Hippocampal formation (tissue), 2 donors: ENCODE results near the gene CNTF.
"Not testable (repeated sequence)": the region's sequence is repeated elsewhere in the genome, so short reads cannot be mapped to it uniquely, and the experiment has no call there.

Experiments
- DNase-seq, 2 donors: peaks; one replicate each; lab custom pipeline; 2025; lab: John Stamatoyannopoulos, UW

CNTF gene, protein sequence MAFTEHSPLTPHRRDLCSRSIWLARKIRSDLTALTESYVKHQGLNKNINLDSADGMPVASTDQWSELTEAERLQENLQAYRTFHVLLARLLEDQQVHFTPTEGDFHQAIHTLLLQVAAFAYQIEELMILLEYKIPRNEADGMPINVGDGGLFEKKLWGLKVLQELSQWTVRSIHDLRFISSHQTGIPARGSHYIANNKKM

DNA sequence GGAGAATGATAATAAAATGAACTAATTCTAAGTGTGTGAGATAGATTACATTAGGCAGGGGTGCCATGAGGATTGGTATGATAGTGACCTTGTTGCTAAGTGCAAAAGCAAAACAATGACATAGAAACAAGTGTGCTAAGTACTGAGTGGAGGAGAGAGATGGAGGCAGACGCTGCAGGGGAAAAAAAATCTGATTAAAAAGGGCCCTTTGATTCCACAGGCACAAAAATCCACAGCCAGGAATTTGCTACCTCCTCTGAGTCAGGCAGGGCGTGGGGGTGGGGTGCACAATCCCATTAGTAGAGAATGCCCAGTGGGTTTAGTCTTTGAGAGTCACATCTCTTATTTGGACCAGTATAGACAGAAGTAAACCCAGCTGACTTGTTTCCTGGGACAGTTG is at the start of gene CNTF:
TSS of gene CNTF (plus strand) at position 322 of the 400 bp plus-strand sequence. CDS start 88 bp downstream, outside the sequence.
- DNase-seq = no peak

DNA sequence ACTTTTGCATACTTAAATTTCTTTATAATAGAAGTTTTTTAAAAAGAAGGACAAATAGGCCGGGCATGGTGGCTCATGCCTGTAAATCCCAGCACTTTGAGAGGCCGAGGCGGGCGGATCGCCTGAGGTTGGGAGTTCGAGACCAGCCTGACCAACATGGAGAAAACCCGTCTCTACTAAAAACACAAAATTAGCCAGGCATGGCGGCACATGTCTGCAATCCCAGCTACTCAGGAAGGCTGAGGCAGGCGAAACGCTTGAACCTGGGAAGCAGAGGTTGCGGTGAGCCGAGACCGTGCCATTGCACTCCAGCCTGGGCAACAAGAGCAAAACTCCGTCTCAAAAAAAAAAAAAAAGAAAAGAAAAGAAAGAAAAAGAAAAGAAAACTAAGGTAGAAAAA is 49.6 kb upstream of the CNTF start:
- DNase-seq = not testable (repeated sequence)

DNA sequence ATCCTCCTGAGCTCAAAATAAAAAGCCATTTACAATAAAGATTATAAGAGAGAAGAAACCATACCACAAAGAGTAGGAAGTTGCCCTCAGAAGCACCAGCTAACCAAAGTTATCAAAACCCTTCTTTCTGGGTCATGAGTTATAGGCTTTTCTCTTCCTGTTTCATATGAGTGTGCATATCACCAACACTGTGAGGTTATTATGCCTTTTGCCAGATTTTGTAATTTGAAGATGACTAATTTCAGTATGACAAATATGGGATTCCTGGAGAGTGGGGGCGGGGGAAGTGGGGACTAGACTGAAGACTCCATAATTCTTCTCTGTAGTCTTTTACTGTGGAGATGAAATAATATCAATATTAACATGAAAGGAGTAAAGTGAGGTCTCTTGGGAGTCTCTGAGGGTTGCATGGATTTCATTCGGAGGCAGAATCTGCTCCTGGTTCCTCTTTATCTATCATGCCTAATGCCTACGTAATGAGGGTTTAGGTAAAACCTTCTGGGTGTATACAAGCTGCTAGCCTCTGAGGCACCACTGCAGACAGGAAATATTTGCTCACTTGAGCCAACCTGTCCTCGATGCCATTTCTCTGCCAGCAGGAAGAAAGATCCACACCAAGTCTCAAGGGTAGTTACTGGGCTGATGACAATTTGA is 48.9 kb upstream of the CNTF start:
- no peak for DNase-seq

DNA sequence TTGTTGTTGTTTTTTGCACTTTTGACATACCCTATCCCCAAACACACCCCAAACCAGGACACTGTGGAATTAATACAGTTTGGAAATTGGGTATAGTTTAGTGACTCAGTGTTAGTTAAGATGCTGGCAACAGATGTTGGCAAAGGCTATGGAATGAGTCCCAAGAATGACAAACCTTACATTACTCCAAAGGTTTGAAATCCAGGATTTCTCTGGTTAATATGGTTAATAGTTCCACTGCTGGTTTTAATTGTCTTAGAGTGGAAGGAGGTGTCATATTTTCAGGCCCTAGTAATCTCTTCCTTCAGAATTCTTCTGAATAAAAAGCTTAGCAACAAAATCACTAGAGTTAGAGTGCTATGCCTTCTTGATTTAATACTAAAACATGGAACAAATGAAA is 47.6 kb upstream of the CNTF start:
- no peak for DNase-seq

DNA sequence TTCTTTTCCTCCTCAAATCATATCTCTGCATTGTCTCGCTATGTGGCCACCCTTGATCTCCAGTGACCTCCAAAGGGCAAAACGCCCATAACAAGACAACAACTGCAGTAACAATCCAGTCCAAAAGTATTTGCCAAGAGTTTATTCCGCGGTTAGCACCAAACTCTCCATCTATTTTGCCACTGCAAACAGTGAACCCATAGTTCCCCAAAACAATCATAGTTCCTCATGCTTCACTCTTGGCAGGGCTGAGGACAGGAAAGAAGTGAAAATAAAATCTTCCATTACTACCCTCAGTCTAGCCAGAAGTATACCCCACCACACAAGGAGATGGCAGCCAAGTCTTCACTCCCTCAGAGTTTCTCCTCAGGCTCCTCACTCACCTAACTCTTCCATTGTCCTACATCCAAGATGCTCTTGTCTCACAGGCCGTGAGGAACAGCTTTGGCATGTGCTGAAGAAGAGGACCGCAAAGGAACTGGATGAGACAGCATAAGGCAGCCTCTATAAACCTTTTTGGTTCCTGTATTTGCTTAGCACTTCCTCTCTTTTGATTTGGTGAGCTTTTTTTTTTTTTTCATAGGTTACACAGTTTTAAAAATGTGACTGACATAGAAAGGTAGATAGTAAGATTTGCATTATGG is 47.0 kb upstream of the CNTF start, which contains the start of gene LPXN:
TSS of gene LPXN (minus strand) at position 480 of the 644 bp plus-strand sequence. CDS start at position 396, 84 bp downstream.
- DNase-seq = peak in 1 of 2 donors; percentile 67

DNA sequence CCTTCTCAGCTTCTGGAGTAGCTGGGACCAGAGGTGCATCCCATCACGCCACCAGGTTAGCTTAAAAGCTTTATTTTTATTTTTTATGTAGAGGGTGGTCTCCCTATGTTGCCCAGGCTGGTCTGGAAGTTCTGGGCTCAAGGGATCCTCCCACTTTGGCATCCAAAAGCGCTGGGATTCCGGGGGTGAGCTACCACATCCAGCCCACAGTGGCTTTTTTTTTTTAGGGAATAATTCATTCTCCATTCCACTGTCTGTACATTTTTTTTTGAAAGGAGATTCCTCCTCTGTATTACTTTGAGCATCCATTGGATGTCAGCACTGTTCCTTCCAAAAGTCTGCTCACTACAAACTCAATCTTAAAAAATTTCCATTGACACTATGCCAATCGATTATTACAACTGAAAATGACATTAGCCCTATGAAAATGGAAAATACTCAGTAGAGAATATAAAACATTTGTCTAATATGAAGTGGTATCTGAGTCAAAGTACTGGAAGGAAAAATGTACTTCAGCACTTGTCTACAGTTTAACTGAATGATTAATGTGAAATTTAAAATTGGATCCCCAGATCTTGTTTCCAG is 45.5 kb upstream of the CNTF start:
- peak in 1 of 2 donors; percentile 68 for DNase-seq

DNA sequence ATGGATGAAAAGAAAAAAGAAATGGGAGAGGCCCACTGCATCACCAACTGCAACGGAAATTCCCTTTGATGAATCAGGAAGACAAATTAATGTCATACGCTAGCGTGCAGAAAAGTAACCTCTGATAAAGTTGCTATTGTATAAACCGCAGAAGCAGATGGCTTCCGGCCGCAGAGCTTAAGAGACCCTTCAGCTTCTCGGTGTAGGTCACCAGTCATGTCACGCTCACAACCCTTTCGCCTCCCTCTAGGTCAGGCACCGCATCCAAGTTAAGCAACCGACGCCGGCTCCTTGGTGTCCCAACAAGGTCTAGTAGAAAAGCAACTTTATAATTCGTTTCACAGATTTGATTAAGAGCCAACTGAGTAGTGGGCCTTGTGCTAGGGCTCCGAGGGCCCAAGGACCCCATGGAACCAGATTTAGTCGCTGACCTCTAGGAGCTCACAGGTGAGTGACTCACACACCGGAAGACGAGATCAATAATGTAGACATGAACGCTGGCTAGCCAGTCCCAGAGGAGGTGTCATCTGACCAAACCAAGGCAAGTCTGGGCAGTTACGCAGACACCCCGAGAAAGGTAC is 44.8 kb upstream of the CNTF start:
- no peak for DNase-seq

DNA sequence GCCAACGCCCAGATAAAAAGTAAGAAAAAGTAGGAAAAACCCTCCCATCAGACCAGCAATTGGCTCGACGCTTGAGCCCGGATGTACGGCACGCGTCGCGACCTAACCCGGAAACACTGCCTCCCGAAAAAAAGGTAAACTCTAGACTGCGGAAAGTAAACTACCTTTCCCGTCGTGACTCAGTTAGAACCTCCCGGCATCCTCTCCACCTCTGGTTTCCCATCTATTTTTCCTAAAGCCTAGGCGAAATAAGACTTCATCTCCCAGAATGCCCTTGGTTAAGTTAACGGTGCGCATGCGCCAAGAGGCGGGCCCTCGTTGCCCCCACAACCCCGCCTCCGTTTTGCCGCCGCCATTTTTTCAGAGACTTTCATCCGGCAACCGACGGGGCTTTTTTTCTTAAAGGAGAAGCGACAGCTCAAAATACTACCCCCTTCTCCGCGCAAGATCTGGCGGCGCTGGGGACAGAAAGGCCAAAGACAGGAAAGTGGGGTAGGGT is 44.3 kb upstream of the CNTF start:
- peak; percentile 92 to 99 for DNase-seq

DNA sequence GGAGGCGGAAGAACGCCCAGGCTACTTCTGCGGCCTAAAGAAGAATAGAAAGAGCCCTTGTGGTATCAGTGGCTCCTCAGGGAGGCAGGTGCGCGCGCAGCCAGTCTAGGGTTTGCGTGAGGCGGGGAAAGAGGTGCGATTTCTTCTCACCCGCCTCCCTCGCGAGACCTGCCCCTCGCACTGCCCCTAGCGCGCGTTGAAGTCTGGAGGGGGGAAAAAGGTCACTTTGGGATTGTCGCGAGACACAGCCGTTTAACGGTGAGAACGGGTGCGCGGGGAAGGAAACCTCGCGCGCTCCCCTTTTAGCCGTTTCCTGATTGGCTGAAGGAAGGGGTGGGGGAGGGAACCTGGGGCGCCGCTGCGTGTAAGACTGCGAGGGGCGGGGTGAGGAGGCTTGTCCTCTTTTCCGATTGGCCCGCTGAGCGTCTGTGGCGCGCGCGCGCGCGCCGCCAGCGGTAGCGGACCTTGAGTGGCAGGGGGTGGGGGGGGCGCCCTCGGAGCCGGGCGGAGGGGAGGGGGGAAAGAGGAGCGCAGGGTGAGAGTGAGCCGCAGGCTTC is 43.8 kb upstream of the CNTF start, which contains the start of gene ZFP91:
TSS of gene ZFP91 (plus strand) at position 429 of the 557 bp plus-strand sequence. CDS start 219 bp downstream, outside the sequence.
- DNase-seq = peak; percentile 95 to 96

DNA sequence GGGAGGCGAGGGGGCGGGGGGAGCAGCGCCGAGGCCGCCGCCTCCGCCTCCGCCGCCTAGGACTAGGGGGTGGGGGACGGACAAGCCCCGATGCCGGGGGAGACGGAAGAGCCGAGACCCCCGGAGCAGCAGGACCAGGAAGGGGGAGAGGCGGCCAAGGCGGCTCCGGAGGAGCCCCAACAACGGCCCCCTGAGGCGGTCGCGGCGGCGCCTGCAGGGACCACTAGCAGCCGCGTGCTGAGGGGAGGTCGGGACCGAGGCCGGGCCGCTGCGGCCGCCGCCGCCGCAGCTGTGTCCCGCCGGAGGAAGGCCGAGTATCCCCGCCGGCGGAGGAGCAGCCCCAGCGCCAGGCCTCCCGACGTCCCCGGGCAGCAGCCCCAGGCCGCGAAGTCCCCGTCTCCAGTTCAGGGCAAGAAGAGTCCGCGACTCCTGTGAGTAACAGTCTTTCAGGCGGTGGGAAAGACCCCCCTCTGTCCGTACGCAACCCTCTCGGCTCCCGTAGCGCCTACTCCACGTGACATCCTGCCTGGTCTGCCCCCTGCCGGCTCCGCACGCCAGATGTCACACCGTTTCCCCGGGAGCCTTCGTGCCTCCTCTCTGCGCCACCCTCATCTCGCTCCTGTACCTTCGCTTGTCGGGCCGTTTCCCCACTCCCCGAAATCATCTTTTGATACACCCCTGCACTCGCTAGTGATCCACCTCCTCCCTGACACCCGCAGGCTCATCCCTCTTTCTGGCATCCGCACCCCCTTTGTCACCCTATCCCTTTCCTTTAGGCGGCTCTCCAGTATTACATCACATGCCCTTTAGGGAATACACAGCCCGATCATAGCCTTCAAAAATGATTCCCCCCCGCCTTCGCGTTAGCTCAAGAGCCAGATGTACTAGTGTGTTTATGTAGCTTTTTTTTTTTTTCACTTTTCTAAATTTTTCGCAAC is 43.0 kb upstream of the CNTF start:
- peak; percentile 86 to 96 for DNase-seq

DNA sequence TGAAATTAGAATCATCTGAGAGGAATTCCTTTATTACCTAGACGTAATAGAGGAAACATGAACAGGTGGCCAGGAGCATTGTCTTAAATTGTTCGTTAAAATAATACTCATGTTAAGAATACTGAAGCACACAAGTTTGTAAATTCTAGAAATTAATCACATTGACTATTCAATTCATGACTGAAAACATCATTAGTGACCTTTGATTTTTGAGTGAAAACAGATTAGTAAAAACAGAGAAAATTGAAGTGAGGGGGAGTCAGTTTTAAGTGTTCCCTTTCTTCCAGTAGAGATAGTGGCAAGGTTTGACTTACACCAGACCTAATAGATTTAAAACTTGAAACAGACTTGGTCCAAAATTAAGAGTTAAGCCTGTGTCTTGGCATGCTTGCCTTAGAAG is 42.2 kb upstream of the CNTF start:
- no peak for DNase-seq

DNA sequence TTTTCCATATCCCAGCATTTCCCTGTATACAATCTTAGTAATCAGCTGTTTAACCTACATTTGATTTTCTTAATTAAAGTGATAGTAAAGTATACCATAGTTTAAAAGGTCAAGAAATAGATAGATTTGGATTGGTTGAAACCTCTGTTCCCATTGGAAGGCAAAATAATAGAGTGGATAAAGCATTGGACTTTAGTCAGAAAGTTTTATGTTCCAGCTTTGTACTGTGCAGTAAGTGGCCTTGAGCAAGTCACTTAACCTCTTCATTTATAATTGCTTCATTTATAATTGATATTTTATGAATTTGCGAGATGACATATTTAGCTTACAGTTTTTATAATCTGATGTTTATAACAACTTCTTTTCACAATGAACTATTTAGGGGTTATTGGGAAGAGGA is 40.0 kb upstream of the CNTF start:
- no peak for DNase-seq

DNA sequence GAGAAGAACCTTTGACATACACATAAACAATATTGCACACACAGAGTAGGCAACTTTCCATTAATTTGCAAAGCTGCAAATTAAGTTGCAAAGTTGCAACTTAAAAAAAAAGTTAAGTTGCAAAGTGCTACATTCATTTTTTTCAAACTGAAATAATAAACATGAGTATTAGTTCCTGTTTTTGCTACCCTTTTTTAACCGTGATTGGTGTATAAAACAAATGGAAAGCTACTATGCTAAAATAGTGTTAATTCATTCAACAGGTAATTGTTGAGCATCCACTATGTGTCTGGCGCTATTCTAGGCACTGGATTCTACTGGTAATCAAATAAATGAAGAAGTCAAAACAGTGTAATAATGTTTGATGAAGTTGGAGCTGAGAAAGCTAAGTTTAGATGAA is 35.5 kb upstream of the CNTF start:
- no peak for DNase-seq

DNA sequence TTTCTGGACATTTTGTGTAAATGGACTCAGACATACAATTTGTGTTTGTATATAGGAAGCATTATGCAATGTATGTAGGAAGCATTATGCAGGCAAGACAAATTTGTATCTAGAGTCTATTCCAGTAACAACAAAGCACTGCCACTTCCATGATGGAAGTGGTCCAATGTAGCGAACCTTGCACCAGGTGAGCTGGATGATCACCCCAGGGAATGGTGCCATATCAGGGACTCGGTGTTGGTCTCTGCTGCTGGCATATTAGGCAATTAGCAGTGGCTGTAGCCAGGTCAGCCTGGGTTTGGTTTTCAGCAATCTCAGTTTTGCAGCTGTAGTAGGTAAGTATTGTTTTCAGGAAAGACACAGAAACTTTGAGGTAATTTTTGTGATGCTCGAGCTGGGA is 30.8 kb upstream of the CNTF start:
- DNase-seq = no peak

DNA sequence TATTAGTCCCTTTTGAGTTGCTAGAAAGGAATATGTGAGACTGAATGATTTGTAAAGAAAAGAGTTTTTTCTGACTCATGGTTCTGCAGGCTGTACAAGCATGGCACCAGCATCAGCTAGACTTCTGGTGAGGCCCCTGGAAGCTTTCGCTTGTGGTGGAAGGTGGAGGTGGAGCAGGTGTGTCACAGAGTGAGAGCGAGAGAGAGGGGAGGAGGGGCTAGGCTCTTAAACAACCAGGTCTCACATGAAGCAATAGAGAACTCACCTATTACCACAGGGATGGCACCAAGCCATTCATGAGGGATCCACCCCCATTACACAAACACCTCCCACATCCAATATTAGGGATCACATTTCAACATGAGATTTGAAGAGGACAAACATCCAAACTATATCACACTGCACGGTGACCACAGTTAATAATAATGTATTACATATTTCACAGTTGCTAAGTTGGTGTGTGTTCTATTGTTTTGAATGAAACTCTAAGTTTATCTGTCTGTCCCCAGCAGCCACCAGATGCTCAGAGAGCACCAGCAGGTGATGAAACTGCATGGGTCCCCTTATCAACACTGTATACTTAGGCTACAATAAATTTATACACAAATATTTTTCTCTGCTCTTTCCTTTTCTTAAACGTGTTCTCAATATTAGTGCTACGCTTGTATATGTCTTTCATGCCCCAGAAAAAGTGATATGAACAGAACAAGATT is 29.5 kb upstream of the CNTF start:
- DNase-seq = no peak

DNA sequence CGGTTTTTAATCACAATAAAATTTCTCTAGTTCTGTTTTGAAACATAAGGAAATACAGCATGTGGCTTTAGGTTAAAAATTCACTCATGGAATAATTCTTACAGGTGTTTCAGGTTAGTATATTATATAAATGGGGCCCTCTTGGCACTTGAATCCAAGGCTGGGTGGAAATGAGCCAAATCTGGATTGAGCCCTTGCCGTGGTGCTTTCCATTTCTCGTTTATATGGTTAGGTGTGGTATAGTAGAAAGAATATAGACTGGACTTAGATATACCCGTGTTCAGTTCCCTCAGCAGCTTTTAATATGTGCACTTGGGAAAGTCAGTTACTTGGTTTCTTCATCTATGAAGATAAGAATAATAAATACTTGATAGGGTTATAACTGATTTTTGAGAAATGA is 27.6 kb upstream of the CNTF start:
- DNase-seq = no peak

DNA sequence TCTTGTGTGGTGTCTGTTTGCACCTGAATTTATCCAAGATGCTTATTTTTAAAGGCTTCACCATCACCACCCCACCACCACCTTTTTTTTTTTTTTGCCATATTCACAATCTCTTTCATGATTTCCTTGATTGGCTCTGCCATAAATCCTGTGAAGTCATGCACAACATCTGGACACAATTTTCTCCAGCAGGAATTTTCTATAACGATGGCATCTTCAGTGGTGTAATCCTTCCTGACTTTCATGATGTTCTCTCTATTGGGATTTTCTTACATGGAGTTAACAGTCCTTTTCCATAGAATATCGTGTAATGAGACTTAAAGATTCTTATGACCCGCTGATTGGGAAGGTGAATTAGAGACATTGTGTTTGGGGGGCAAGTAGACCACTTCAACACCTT is 25.8 kb upstream of the CNTF start:
- DNase-seq = no peak

DNA sequence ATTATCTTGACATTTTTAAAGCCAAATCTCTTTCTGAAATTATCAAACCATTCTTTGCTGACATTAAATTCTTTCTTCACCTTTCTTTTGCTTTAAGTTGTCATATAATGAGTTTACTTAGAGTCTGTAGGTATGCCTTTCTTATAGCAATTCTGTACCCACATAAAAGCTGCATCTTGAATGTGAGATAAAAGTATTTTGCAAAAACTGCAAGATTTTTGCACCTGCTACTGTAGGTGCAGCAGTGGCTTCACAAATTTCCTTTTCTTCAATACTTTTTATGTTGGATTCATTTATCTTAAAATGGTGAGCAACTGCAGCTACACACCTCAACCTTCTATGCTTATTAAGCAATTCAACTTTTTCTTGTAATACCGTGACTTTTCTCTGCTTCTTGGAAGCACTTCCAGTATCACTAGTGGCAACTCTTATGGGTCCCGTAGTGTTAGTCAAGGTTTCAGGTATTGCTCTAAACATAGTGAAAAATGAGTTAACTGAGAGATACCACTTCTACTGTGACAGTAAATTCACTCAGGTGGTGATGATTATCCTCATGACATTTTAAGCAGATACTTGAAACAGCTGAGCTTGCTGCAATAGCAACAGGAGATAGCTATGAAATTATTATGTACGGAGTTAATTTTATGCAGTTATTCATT is 24.9 kb upstream of the CNTF start:
- DNase-seq = no peak

DNA sequence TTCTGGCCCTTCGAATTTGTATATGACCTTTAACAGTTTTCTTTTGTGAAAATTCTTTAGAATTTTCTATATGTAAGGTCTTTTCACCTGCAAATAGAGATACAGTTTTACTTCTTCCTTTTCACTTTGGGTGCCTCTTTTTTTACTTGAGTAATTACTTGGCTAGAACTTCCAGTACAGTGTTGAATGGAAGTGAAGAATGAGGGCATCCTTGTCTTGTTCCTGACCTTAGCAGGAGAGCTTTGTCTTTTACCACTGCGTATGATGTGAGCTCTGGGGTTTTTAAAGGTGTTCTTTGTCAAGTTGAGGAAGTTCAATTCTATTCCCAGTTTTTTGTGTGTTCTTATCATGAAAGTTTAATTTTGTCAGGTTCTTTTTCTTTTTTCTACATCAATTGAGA is 22.0 kb upstream of the CNTF start:
- DNase-seq = no peak
